GM23338 (cell line): Measurements from ENCODE around the gene B4GAT1. TPM values are rescaled to one million over a fixed set of nuclear protein-coding genes. Genes with fewer than 3 reads are reported as not detected.

ENCODE experiments used
- ATAC-seq: fragments of 200-7000 bp; cut with Tn5 transposase; 3 replicates; pipeline ENCODE4 v1.9.1; 2020
- DNase-seq: peaks from one replicate; pipeline ENCODE4 v3.0.0-alpha.2; 2015; ENCODE audit warnings: low spot score
- H2AFZ ChIP-seq: fragments of 200-600 bp; sonication (generic); 2 replicates; pipeline ENCODE4 v1.8.0; 2016; ENCODE audit warnings: antibody characterized with exemption, mild to moderate bottlenecking, moderate library complexity
- H3F3A ChIP-seq: fragments of 200-600 bp; sonication (generic); replicated peaks from 2 replicates; pipeline ENCODE4 v1.8.0; 2017; ENCODE audit warnings: antibody characterized with exemption, mixed run types, low read depth
- H3K27ac ChIP-seq: fragments of 200-600 bp; sonication (generic); 2 replicates; pipeline ENCODE4 v1.6.1; 2016; ENCODE audit warnings: low read depth
- H3K27me3 ChIP-seq: fragments of 200-600 bp; sonication (generic); 2 replicates; pipeline ENCODE4 v1.8.0; 2016; ENCODE audit warnings: mild to moderate bottlenecking, mixed run types, moderate library complexity; ENCODE audit not compliant: insufficient read depth
- H3K36me3 ChIP-seq: fragments of 200-600 bp; sonication (generic); 2 replicates; pipeline ENCODE4 v1.8.0; 2016; ENCODE audit warnings: mild to moderate bottlenecking; ENCODE audit not compliant: insufficient read depth
- H3K4me1 ChIP-seq: fragments of 200-600 bp; sonication (generic); 2 replicates; pipeline ENCODE4 v1.8.0; 2016; ENCODE audit warnings: mild to moderate bottlenecking, moderate library complexity; ENCODE audit not compliant: insufficient read depth
- H3K4me2 ChIP-seq: fragments of 200-600 bp; sonication (generic); 2 replicates; pipeline ENCODE4 v1.7.1; 2017; ENCODE audit warnings: mixed run types
- H3K4me3 ChIP-seq: fragments of 200-600 bp; sonication (generic); 2 replicates; pipeline ENCODE4 v1.6.1; 2016; ENCODE audit warnings: mixed run types
- H3K79me2 ChIP-seq: fragments of 200-600 bp; sonication (generic); replicated peaks from 2 replicates; pipeline ENCODE4 v1.8.0; 2017; ENCODE audit warnings: mild to moderate bottlenecking; ENCODE audit not compliant: insufficient read depth
- H3K9me2 ChIP-seq: fragments of 200-600 bp; sonication (generic); 2 replicates; pipeline ENCODE4 v1.8.0; 2017; ENCODE audit not compliant: insufficient read depth
- H4K20me1 ChIP-seq: fragments of 200-600 bp; sonication (generic); replicated peaks from 2 replicates; pipeline ENCODE4 v1.8.0; 2017; ENCODE audit warnings: mild to moderate bottlenecking; ENCODE audit not compliant: insufficient read depth
- H3K27ac Mint-ChIP-seq: 2 replicates; pipeline ENCODE4 v1.8.0; 2020; ENCODE audit warnings: inconsistent platforms, mild to moderate bottlenecking, moderate library complexity, mixed read lengths
- H3K27me3 Mint-ChIP-seq: 3 replicates; pipeline ENCODE4 v1.8.0; 2022; ENCODE audit warnings: low read depth, mild to moderate bottlenecking, moderate library complexity, mixed read lengths, inconsistent platforms; ENCODE audit not compliant: insufficient read depth, poor library complexity
- H3K36me3 Mint-ChIP-seq: 3 replicates; pipeline ENCODE4 v1.8.0; 2021; ENCODE audit warnings: low read depth, mild to moderate bottlenecking, inconsistent platforms, moderate library complexity, mixed read lengths
- H3K4me1 Mint-ChIP-seq: 3 replicates; pipeline ENCODE4 v1.8.0; 2020; ENCODE audit warnings: mild to moderate bottlenecking, inconsistent platforms, mixed read lengths
- H3K4me3 Mint-ChIP-seq: 3 replicates; pipeline ENCODE4 v1.8.0; 2021; ENCODE audit warnings: moderate library complexity, mild to moderate bottlenecking, inconsistent platforms, mixed read lengths
- H3K9me3 Mint-ChIP-seq: 3 replicates; pipeline ENCODE4 v1.8.0; 2020; ENCODE audit warnings: moderate library complexity, mild to moderate bottlenecking, inconsistent platforms, mixed read lengths
- CREB1 ChIP-seq: fragments of 250-450 bp; sonication (Bioruptor Pico); IDR thresholded peaks from 2 replicates; pipeline ENCODE4 v1.5.0; 2020; ENCODE audit warnings: low read depth, mild to moderate bottlenecking, moderate library complexity
- ETS1 ChIP-seq: IDR thresholded peaks from 2 replicates; pipeline ENCODE4 v1.6.1; 2016; ENCODE audit warnings: antibody characterized with exemption
- EZH2 ChIP-seq: fragments of 200-600 bp; sonication (generic); IDR thresholded peaks from one replicate; pipeline ENCODE4 v1.8.0; 2017; ENCODE audit warnings: antibody characterized with exemption, mild to moderate bottlenecking, low read depth; ENCODE audit not compliant: unreplicated experiment
- EZH2phosphoT487 ChIP-seq: fragments of 200-600 bp; sonication (generic); IDR thresholded peaks from one replicate; pipeline ENCODE4 v1.8.1; 2018; ENCODE audit warnings: antibody characterized with exemption; ENCODE audit not compliant: unreplicated experiment
- JUNB ChIP-seq: IDR thresholded peaks from one replicate; pipeline ENCODE4 v1.6.1; 2016; ENCODE audit warnings: antibody characterized with exemption; ENCODE audit not compliant: unreplicated experiment
- NANOG ChIP-seq: IDR thresholded peaks from 2 replicates; pipeline ENCODE4 v1.6.1; 2016; ENCODE audit warnings: antibody characterized with exemption, borderline replicate concordance
- POLR2AphosphoS5 ChIP-seq: IDR thresholded peaks from 2 replicates; pipeline ENCODE4 v1.6.1; 2016; ENCODE audit warnings: antibody characterized with exemption, low read depth
- STAT1 ChIP-seq: IDR thresholded peaks from one replicate; pipeline ENCODE4 v1.6.1; 2016; ENCODE audit warnings: antibody characterized with exemption; ENCODE audit not compliant: unreplicated experiment
- ZNF114 ChIP-seq: fragments of 250-450 bp; sonication (Bioruptor Pico); IDR thresholded peaks from 2 replicates; pipeline ENCODE4 v1.5.0; 2020; ENCODE audit warnings: mild to moderate bottlenecking, moderate library complexity
- ZNF331 ChIP-seq: fragments of 250-450 bp; sonication (Bioruptor Pico); IDR thresholded peaks from 2 replicates; pipeline ENCODE4 v1.5.0; 2020; ENCODE audit warnings: low read depth, mild to moderate bottlenecking, moderate library complexity
- polyA plus RNA-seq: library from polyadenylated mRNA; unstranded; fragments of >200 nt; fragmentation: Nextera tagmentation; extraction: Ambion mirVana; gene quantifications from 2 replicates; pipeline ENCODE4 v1.2.1, GENCODE V29; 2016
- total RNA-seq: library from RNA; depleted of rRNA; stranded (reverse); fragments of >200 nt; shearing (Covaris generic); gene quantifications from 2 replicates; pipeline ENCODE4 v1.2.3, GENCODE V29; 2014
- TF ChIP-seq, protein P1 (sequence below), 2 experiments: fragments of 200-600 bp in 1 of 2; sonication (generic) in 1 of 2; conservative IDR thresholded peaks; 2 replicates each; pipeline versions ENCODE4 v1.5.1 to v1.6.1; 2016 to 2017; ENCODE audit warnings: antibody characterized with exemption in 2 of 2, low read depth in 2 of 2, mild to moderate bottlenecking in 2 of 2, moderate library complexity in 1 of 2
- TF ChIP-seq, protein P2 (sequence below): fragments of 250-450 bp; sonication (Bioruptor Pico); IDR thresholded peaks from 2 replicates; pipeline ENCODE4 v1.5.0; 2020; ENCODE audit warnings: mild to moderate bottlenecking, moderate library complexity
- TF ChIP-seq, protein P3 (sequence below): IDR thresholded peaks from one replicate; pipeline ENCODE4 v1.6.1; 2018; ENCODE audit warnings: antibody characterized with exemption; ENCODE audit not compliant: unreplicated experiment

The B4GAT1 gene
- total and polyA plus RNA-seq, 2 experiments from 2014 or later, result 23.5 to 41.9 TPM

- no peaks in the 10 kb centered on the region; the same call in 2 of the 3 replicates for H3K9me3 Mint-ChIP-seq
- peaks cover 28% of the 10 kb centered on the region for H3K4me1 Mint-ChIP-seq
- H3K4me3 Mint-ChIP-seq, result no peak overlapping the region
- H3K27ac Mint-ChIP-seq, result no peak overlapping the region
- no peaks in the 10 kb centered on the region; the same call in 1 of the 2 replicates for H3K36me3 ChIP-seq
- H4K20me1 ChIP-seq, result no peaks in the 10 kb centered on the region; the same call in 1 of the 2 replicates
- peaks cover 25% of the 10 kb centered on the region for H3K36me3 Mint-ChIP-seq
- peaks cover 12% of the 10 kb centered on the region for H3K27me3 Mint-ChIP-seq
- H3K4me2 ChIP-seq, result no peak overlapping the region
- no peaks in the 10 kb centered on the region for H3K27me3 ChIP-seq
- H3K79me2 ChIP-seq, result peaks cover 10% of the 10 kb centered on the region
- H2AFZ ChIP-seq, result no peak overlapping the region
- ATAC-seq (no peak), DNase-seq (no peak)
- H3K9me2 ChIP-seq, result no peaks in the 10 kb centered on the region
- TF ChIP-seq, protein P1, sequence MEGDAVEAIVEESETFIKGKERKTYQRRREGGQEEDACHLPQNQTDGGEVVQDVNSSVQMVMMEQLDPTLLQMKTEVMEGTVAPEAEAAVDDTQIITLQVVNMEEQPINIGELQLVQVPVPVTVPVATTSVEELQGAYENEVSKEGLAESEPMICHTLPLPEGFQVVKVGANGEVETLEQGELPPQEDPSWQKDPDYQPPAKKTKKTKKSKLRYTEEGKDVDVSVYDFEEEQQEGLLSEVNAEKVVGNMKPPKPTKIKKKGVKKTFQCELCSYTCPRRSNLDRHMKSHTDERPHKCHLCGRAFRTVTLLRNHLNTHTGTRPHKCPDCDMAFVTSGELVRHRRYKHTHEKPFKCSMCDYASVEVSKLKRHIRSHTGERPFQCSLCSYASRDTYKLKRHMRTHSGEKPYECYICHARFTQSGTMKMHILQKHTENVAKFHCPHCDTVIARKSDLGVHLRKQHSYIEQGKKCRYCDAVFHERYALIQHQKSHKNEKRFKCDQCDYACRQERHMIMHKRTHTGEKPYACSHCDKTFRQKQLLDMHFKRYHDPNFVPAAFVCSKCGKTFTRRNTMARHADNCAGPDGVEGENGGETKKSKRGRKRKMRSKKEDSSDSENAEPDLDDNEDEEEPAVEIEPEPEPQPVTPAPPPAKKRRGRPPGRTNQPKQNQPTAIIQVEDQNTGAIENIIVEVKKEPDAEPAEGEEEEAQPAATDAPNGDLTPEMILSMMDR (conservative IDR thresholded peaks at IDR 0.05; ENCODE audit: low read depth in 2 of 2), result no peak
- TF ChIP-seq JUNB (no peak), NANOG (no peak), CREB1 (CRISPR knock-in tag) (no peak), EZH2 (no peak), ZNF331 (no peak), EZH2phosphoT487 (no peak), ETS1 (no peak), ZNF114 (CRISPR knock-in tag) (no peak), POLR2AphosphoS5 (no peak), STAT1 (no peak)
- TF ChIP-seq, protein P2, sequence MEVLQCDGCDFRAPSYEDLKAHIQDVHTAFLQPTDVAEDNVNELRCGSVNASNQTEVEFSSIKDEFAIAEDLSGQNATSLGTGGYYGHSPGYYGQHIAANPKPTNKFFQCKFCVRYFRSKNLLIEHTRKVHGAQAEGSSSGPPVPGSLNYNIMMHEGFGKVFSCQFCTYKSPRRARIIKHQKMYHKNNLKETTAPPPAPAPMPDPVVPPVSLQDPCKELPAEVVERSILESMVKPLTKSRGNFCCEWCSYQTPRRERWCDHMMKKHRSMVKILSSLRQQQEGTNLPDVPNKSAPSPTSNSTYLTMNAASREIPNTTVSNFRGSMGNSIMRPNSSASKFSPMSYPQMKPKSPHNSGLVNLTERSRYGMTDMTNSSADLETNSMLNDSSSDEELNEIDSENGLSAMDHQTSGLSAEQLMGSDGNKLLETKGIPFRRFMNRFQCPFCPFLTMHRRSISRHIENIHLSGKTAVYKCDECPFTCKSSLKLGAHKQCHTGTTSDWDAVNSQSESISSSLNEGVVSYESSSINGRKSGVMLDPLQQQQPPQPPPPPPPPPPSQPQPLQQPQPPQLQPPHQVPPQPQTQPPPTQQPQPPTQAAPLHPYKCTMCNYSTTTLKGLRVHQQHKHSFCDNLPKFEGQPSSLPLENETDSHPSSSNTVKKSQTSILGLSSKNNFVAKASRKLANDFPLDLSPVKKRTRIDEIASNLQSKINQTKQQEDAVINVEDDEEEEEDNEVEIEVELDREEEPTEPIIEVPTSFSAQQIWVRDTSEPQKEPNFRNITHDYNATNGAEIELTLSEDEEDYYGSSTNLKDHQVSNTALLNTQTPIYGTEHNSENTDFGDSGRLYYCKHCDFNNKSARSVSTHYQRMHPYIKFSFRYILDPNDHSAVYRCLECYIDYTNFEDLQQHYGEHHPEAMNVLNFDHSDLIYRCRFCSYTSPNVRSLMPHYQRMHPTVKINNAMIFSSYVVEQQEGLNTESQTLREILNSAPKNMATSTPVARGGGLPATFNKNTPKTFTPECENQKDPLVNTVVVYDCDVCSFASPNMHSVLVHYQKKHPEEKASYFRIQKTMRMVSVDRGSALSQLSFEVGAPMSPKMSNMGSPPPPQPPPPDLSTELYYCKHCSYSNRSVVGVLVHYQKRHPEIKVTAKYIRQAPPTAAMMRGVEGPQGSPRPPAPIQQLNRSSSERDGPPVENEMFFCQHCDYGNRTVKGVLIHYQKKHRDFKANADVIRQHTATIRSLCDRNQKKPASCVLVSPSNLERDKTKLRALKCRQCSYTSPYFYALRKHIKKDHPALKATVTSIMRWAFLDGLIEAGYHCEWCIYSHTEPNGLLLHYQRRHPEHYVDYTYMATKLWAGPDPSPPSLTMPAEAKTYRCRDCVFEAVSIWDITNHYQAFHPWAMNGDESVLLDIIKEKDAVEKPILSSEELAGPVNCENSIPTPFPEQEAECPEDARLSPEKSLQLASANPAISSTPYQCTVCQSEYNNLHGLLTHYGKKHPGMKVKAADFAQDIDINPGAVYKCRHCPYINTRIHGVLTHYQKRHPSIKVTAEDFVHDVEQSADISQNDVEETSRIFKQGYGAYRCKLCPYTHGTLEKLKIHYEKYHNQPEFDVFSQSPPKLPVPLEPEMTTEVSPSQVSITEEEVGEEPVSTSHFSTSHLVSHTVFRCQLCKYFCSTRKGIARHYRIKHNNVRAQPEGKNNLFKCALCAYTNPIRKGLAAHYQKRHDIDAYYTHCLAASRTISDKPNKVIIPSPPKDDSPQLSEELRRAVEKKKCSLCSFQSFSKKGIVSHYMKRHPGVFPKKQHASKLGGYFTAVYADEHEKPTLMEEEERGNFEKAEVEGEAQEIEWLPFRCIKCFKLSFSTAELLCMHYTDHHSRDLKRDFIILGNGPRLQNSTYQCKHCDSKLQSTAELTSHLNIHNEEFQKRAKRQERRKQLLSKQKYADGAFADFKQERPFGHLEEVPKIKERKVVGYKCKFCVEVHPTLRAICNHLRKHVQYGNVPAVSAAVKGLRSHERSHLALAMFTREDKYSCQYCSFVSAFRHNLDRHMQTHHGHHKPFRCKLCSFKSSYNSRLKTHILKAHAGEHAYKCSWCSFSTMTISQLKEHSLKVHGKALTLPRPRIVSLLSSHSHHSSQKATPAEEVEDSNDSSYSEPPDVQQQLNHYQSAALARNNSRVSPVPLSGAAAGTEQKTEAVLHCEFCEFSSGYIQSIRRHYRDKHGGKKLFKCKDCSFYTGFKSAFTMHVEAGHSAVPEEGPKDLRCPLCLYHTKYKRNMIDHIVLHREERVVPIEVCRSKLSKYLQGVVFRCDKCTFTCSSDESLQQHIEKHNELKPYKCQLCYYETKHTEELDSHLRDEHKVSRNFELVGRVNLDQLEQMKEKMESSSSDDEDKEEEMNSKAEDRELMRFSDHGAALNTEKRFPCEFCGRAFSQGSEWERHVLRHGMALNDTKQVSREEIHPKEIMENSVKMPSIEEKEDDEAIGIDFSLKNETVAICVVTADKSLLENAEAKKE (CRISPR knock-in tag), result no peak
- TF ChIP-seq, protein P3, sequence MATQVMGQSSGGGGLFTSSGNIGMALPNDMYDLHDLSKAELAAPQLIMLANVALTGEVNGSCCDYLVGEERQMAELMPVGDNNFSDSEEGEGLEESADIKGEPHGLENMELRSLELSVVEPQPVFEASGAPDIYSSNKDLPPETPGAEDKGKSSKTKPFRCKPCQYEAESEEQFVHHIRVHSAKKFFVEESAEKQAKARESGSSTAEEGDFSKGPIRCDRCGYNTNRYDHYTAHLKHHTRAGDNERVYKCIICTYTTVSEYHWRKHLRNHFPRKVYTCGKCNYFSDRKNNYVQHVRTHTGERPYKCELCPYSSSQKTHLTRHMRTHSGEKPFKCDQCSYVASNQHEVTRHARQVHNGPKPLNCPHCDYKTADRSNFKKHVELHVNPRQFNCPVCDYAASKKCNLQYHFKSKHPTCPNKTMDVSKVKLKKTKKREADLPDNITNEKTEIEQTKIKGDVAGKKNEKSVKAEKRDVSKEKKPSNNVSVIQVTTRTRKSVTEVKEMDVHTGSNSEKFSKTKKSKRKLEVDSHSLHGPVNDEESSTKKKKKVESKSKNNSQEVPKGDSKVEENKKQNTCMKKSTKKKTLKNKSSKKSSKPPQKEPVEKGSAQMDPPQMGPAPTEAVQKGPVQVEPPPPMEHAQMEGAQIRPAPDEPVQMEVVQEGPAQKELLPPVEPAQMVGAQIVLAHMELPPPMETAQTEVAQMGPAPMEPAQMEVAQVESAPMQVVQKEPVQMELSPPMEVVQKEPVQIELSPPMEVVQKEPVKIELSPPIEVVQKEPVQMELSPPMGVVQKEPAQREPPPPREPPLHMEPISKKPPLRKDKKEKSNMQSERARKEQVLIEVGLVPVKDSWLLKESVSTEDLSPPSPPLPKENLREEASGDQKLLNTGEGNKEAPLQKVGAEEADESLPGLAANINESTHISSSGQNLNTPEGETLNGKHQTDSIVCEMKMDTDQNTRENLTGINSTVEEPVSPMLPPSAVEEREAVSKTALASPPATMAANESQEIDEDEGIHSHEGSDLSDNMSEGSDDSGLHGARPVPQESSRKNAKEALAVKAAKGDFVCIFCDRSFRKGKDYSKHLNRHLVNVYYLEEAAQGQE, result no peak
- no peak overlapping the region for H3K27ac ChIP-seq
- peaks cover 8% of the 10 kb centered on the region; the same call in 1 of the 2 replicates for H3F3A ChIP-seq
- H3K4me1 ChIP-seq, result peaks cover 21% of the 10 kb centered on the region
- H3K4me3 ChIP-seq, result no peak overlapping the region
Measured at GRCh38 chr11:66339162-66339675, 8.2 kb downstream of the B4GAT1 start.
